ENCODE data around the gene NPLOC4. TPM values are rescaled to one million over a fixed set of nuclear protein-coding genes. Genes with fewer than 3 reads are reported as not detected.

The NPLOC4 gene
- polyA plus RNA-seq, 1 of the 3 experiments (the other 2 are of a cell fraction): 88.6 TPM

DNA sequence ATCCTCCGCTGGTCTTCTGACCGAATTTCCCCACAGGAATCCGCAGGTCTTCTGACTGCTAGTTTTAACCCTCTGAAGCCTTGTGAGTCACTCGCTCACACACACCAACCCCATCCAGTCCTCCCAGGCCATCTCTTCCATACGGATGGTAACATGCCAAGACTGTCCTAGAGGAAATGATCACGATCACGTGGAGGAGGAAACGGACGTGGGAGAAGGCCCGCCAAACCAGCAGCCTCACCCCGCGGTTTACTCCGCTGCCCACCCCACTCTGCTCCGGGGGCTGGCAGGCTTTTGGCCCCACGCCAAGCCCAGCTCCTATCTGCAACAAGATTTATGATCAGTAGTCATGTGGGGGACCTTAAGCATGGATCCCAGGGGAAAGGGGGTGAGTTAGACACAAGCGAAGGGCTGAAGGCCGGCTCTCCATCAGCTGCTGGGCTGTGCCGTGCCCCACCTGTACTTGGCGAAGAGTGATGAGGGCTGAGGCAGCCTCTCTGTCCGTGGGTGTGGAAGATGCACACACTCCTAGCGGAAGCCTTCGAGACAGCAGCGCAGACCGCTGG is 83.2 kb downstream of the NPLOC4 start (continued):
- TF ChIP-seq, protein P1, sequence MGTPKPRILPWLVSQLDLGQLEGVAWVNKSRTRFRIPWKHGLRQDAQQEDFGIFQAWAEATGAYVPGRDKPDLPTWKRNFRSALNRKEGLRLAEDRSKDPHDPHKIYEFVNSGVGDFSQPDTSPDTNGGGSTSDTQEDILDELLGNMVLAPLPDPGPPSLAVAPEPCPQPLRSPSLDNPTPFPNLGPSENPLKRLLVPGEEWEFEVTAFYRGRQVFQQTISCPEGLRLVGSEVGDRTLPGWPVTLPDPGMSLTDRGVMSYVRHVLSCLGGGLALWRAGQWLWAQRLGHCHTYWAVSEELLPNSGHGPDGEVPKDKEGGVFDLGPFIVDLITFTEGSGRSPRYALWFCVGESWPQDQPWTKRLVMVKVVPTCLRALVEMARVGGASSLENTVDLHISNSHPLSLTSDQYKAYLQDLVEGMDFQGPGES (IDR thresholded peaks at IDR 0.05; ENCODE audit: low read depth, low read length): no peak
- TF ChIP-seq, protein P2, sequence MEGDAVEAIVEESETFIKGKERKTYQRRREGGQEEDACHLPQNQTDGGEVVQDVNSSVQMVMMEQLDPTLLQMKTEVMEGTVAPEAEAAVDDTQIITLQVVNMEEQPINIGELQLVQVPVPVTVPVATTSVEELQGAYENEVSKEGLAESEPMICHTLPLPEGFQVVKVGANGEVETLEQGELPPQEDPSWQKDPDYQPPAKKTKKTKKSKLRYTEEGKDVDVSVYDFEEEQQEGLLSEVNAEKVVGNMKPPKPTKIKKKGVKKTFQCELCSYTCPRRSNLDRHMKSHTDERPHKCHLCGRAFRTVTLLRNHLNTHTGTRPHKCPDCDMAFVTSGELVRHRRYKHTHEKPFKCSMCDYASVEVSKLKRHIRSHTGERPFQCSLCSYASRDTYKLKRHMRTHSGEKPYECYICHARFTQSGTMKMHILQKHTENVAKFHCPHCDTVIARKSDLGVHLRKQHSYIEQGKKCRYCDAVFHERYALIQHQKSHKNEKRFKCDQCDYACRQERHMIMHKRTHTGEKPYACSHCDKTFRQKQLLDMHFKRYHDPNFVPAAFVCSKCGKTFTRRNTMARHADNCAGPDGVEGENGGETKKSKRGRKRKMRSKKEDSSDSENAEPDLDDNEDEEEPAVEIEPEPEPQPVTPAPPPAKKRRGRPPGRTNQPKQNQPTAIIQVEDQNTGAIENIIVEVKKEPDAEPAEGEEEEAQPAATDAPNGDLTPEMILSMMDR (IDR thresholded peaks at IDR 0.05): no peak
- TF ChIP-seq RCOR1 (IDR thresholded peaks at IDR 0.05; ENCODE audit: low read length) (no peak), FOXJ3 (CRISPR knock-in tag; IDR thresholded peaks at IDR 0.05) (no peak), MEF2A (IDR thresholded peaks at IDR 0.05; ENCODE audit: borderline replicate concordance, low read depth) (no peak), RAD21 (IDR thresholded peaks at IDR 0.05; ENCODE audit: low read length) (no peak), YY1 (IDR thresholded peaks at IDR 0.05; ENCODE audit: low read depth) (no peak), FOXM1 (IDR thresholded peaks at IDR 0.05; ENCODE audit: low read depth) (no peak), TAF1 (IDR thresholded peaks at IDR 0.05; ENCODE audit: borderline replicate concordance, low read depth, low read length) (peak; percentile 46; the same call in 1 of the 2 replicates), TEAD4 (IDR thresholded peaks at IDR 0.05; ENCODE audit: borderline replicate concordance, insufficient read depth) (no peak)

DNA sequence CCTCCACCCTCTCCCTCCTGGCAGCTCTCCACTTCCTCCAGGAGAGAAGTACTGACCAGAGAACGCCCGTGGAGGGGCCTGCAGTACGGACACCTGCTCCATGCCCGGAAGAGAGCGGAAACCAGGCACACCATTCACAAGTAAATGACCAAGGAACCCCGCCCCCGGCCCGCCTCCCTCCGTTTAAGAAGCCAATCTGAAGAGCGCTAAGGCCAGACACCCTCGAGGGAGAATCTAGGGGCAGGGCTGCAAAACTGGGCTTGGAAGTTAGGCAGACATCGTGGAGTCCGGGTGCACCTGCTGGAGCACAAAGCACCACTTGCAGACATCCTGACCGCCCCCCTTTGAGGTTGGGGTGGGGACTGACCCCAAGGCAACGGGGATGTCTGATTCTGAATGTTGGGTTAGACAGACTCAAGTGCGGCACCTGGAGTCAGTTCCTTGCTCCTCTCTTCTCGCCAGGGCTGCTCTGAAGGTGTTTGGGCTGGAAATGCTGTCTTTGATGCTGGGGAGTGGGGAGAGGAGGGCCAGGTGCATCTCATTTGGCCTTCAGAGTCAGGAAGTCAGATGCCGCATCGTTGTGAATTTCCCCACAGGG is 83.8 kb downstream of the NPLOC4 start:
- Histone ChIP-seq H3K9ac (peak overlapping the region; percentile 82), H4K20me1 (ENCODE audit: insufficient read depth) (peaks cover 22% of the 10 kb centered on the region; the same call in 1 of the 2 replicates), H3K9me2 (no peaks in the 10 kb centered on the region), H3K4me2 (peak overlapping the region; percentile 100), H3K4me1 (ENCODE audit: control insufficient read depth in 1 of 2, insufficient read depth in 2 of 2, low read depth in 1 of 2, low read length in 1 of 2) (peaks cover 25 to 26% of the 10 kb centered on the region in 2 experiments; a peak in 3 of 4 replicates), H3K27ac (ENCODE audit: low read depth in 2 of 2, low read length in 1 of 2) (peak overlapping the region; percentile 81 to 90), H3K4me3 (ENCODE audit: low read depth in 2 of 2, low read length in 1 of 2) (peak overlapping the region; percentile 78 to 89), H3K27me3 (ENCODE audit: insufficient read depth) (no peaks in the 10 kb centered on the region), H2AFZ (ENCODE audit: low read depth) (no peak overlapping the region), H3K9me3 (no peaks in the 10 kb centered on the region), H3K79me2 (ENCODE audit: insufficient read depth) (peaks cover 51% of the 10 kb centered on the region), H3F3A (replicated peaks; ENCODE audit: insufficient read depth) (peaks cover 48% of the 10 kb centered on the region), H3K36me3 (replicated peaks in 1 of 2; ENCODE audit: control insufficient read depth in 1 of 2, insufficient read depth in 2 of 2, low read length in 1 of 2) (peaks cover 13 to 38% of the 10 kb centered on the region in 2 experiments)
- DNase-seq: peak; percentile 90
- ChIA-PET POLR2A (interaction anchor here (0.8 to 1.9 kb wide), 4 partner anchors 9 to 231 kb away, joined by 3 to 12 read pairs (median 7); partner anchors contain the start of gene ACTG1), CTCF (interaction anchor here (0.8 to 3.3 kb wide), 11 partner anchors 12 to 410 kb away, joined by 3 to 24 read pairs (median 4); no protein-coding TSS in a partner anchor)
- WGBS (ENCODE audit: low lambda C conversion rate): 4% methylated on average over 17 of the region's 19 CpGs
- no peak for TF ChIP-seq YY1 (IDR thresholded peaks at IDR 0.05; ENCODE audit: low read depth)
- TF ChIP-seq EP300 (IDR thresholded peaks at IDR 0.05; ENCODE audit: borderline replicate concordance in 1 of 2, low read depth in 1 of 2, low read length in 1 of 2): peak in 1 of 2 experiments; percentile 24; a peak in 1 of 4 replicates
- no peak for TF ChIP-seq FOXJ3 (CRISPR knock-in tag; IDR thresholded peaks at IDR 0.05)
- peak; percentile 67; the same call in 1 of the 2 replicates for TF ChIP-seq ELF1 (IDR thresholded peaks at IDR 0.05)
- TF ChIP-seq, protein P3, sequence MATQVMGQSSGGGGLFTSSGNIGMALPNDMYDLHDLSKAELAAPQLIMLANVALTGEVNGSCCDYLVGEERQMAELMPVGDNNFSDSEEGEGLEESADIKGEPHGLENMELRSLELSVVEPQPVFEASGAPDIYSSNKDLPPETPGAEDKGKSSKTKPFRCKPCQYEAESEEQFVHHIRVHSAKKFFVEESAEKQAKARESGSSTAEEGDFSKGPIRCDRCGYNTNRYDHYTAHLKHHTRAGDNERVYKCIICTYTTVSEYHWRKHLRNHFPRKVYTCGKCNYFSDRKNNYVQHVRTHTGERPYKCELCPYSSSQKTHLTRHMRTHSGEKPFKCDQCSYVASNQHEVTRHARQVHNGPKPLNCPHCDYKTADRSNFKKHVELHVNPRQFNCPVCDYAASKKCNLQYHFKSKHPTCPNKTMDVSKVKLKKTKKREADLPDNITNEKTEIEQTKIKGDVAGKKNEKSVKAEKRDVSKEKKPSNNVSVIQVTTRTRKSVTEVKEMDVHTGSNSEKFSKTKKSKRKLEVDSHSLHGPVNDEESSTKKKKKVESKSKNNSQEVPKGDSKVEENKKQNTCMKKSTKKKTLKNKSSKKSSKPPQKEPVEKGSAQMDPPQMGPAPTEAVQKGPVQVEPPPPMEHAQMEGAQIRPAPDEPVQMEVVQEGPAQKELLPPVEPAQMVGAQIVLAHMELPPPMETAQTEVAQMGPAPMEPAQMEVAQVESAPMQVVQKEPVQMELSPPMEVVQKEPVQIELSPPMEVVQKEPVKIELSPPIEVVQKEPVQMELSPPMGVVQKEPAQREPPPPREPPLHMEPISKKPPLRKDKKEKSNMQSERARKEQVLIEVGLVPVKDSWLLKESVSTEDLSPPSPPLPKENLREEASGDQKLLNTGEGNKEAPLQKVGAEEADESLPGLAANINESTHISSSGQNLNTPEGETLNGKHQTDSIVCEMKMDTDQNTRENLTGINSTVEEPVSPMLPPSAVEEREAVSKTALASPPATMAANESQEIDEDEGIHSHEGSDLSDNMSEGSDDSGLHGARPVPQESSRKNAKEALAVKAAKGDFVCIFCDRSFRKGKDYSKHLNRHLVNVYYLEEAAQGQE (IDR thresholded peaks at IDR 0.05; ENCODE audit: low read depth, low read length): peak; percentile 9; the same call in 1 of the 2 replicates
- no peak; the same call in 1 of the 2 replicates for TF ChIP-seq GABPA (IDR thresholded peaks at IDR 0.05; ENCODE audit: low read depth)
- TF ChIP-seq FOXM1 (IDR thresholded peaks at IDR 0.05; ENCODE audit: low read depth): no peak
- TF ChIP-seq, protein P4, sequence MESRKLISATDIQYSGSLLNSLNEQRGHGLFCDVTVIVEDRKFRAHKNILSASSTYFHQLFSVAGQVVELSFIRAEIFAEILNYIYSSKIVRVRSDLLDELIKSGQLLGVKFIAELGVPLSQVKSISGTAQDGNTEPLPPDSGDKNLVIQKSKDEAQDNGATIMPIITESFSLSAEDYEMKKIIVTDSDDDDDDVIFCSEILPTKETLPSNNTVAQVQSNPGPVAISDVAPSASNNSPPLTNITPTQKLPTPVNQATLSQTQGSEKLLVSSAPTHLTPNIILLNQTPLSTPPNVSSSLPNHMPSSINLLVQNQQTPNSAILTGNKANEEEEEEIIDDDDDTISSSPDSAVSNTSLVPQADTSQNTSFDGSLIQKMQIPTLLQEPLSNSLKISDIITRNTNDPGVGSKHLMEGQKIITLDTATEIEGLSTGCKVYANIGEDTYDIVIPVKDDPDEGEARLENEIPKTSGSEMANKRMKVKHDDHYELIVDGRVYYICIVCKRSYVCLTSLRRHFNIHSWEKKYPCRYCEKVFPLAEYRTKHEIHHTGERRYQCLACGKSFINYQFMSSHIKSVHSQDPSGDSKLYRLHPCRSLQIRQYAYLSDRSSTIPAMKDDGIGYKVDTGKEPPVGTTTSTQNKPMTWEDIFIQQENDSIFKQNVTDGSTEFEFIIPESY (IDR thresholded peaks at IDR 0.05; ENCODE audit: borderline replicate concordance, low read depth): 0 out of 2 replicates have a peak, but pooled peaks have one; percentile 18
- 0 out of 2 replicates have a peak, but pooled peaks have one; percentile 28 for TF ChIP-seq TAF1 (IDR thresholded peaks at IDR 0.05; ENCODE audit: borderline replicate concordance, low read depth, low read length)
- TF ChIP-seq, protein P1 (IDR thresholded peaks at IDR 0.05; ENCODE audit: low read depth, low read length): no peak

Data from SK-N-SH (cell line).